ENCODE data around the gene ERG. TPM values are rescaled to one million over a fixed set of nuclear protein-coding genes. Genes with fewer than 3 reads are reported as not detected.

ERG gene
- total and polyA plus RNA-seq, 2 of the 13 experiments (the other 11 are each of a cell fraction or from before 2014, with no cell fraction given): not detected

DNA sequence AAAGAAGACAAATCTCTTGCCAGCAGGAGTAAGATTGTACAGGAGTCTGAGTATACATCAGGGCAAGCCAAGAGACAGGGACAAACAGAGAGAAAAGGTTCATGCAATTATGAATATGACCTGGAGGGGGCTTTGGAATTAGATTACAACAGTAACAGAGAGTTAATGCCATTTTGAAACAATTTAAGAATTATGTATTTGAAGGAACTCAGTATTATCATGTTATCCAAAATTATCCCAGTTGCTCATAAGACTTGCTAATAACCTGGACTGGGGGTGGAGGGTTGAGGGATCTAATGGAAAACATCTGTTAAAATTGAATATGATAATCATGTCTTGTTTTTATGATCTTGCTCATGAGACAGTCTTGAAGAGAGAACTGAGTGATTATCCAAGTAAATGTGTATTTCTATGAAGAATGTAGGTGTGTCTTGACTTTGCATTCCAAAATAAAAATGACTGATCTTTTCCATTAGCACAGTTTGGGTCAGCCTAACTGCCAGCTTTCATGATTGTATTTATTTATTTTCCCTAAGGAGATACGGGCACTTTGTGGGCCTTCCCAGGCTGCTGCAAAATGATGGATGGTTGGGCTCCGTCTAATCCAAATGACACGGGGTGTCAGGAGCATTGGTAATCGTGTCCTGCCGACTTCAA, 117.7 kb downstream of the ERG start:
- TF ChIP-seq RBM22 (optimal IDR thresholded peaks at IDR 0.05; ENCODE audit: low read length) (no peak), CBX2 (IDR thresholded peaks at IDR 0.05; ENCODE audit: low read depth, low read length) (no peak), CBX2 (CRISPR knock-in tag; IDR thresholded peaks at IDR 0.05; ENCODE audit: low read depth) (no peak)
- intact Hi-C loops (cut with micrococcal nuclease; ENCODE audit: unreplicated experiment): no loop called here
- Histone ChIP-seq H3K27ac (ENCODE audit: extremely low read length, insufficient read depth, low read length) (no peak overlapping the region), H3K27me3 (ENCODE audit: control insufficient read depth in 1 of 2, insufficient read depth in 2 of 2, low read length in 2 of 2) (peaks cover 0 to 26% of the 10 kb centered on the region in 2 experiments; a peak in 3 of 5 replicates), H3K4me3 (replicated peaks in 1 of 3; ENCODE audit: insufficient read depth in 1 of 3, low read depth in 2 of 3, low read length in 3 of 3) (no peak overlapping the region), H3K9me3 (ENCODE audit: low read length) (no peaks in the 10 kb centered on the region), H3K4me2 (ENCODE audit: low read depth, low read length) (no peak overlapping the region), H3K9ac (ENCODE audit: insufficient read depth, low read depth, low read length) (no peak overlapping the region), H3K36me3 (replicated peaks in 1 of 2; ENCODE audit: control insufficient read depth in 1 of 2, insufficient read depth in 2 of 2, low read length in 2 of 2) (no peaks in the 10 kb centered on the region), H3K79me2 (ENCODE audit: insufficient read depth, low read length) (no peaks in the 10 kb centered on the region), H3K4me1 (ENCODE audit: insufficient read depth, low read length) (no peaks in the 10 kb centered on the region), H2AFZ (ENCODE audit: low read length) (no peak overlapping the region), H4K20me1 (ENCODE audit: insufficient read depth, low read length) (no peaks in the 10 kb centered on the region)
- no TSS peak for BruUV-seq (replicated peaks)
- FAIRE-seq (no peak), DNase-seq (ENCODE audit: low spot score) (no peak), ATAC-seq (peak; percentile 50; the same call in 1 of the 3 replicates)
- CTCF ChIA-PET (ENCODE audit: low intra/inter-chr PET ratio, low total read pairs): no interaction called here
- POLR2A ChIA-PET: no interaction called here
- in situ Hi-C loops (cut with HindIII; ENCODE audit: extremely low pct_ligation_motif_present, low pct_unique_long_range_greater_than_20kb): no loop called here
- WGBS (ENCODE audit: low lambda C conversion rate): 4% methylated on average over 5 of the region's 5 CpGs

DNA sequence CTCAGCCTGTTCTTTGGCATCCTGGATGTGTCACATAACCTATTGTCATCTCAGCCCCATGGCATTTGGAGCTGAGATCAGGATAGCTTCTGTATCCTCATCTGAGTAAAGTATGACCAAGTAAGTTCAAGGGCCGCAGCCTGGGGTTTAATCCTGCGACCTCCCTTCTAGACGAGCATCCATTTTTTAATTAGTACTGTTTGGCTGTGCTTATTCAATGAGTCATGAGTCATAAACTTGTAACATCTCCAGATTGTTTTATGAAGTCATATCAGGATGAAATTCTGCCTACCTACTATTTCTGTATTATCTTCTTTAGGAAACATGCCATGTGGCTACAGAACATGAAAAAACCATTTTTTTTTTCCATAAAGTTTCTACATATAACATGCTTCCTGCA, 119.1 kb downstream of the ERG start:
- H3K4me2 ChIP-seq (ENCODE audit: low read depth, low read length): no peak overlapping the region
- in situ Hi-C loops (cut with HindIII; ENCODE audit: extremely low pct_ligation_motif_present, low pct_unique_long_range_greater_than_20kb): no loop called here
- H3K27ac ChIP-seq (ENCODE audit: extremely low read length, insufficient read depth, low read length): no peak overlapping the region
- H2AFZ ChIP-seq (ENCODE audit: low read length): no peak overlapping the region
- ChIA-PET CTCF (ENCODE audit: low intra/inter-chr PET ratio, low total read pairs) (no interaction called here), POLR2A (no interaction called here)
- no peaks in the 10 kb centered on the region for H3K9me3 ChIP-seq (ENCODE audit: low read length)
- H3K79me2 ChIP-seq (ENCODE audit: insufficient read depth, low read length): no peaks in the 10 kb centered on the region
- no peak overlapping the region for H3K4me3 ChIP-seq (replicated peaks in 1 of 3; ENCODE audit: insufficient read depth in 1 of 3, low read depth in 2 of 3, low read length in 3 of 3)
- H3K9ac ChIP-seq (ENCODE audit: insufficient read depth, low read depth, low read length): no peak overlapping the region
- DNase-seq (ENCODE audit: low spot score) (no peak), ATAC-seq (no peak), FAIRE-seq (no peak)
- no peaks in the 10 kb centered on the region for H4K20me1 ChIP-seq (ENCODE audit: insufficient read depth, low read length)
- no peak for TF ChIP-seq GTF2F1 (IDR thresholded peaks at IDR 0.05; ENCODE audit: low read length)
- TF ChIP-seq THYN1 (CRISPR knock-in tag; IDR thresholded peaks at IDR 0.05; ENCODE audit: borderline replicate concordance, low read depth): no peak
- TF ChIP-seq, protein P1, sequence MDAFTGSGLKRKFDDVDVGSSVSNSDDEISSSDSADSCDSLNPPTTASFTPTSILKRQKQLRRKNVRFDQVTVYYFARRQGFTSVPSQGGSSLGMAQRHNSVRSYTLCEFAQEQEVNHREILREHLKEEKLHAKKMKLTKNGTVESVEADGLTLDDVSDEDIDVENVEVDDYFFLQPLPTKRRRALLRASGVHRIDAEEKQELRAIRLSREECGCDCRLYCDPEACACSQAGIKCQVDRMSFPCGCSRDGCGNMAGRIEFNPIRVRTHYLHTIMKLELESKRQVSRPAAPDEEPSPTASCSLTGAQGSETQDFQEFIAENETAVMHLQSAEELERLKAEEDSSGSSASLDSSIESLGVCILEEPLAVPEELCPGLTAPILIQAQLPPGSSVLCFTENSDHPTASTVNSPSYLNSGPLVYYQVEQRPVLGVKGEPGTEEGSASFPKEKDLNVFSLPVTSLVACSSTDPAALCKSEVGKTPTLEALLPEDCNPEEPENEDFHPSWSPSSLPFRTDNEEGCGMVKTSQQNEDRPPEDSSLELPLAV (CRISPR knock-in tag; conservative IDR thresholded peaks at IDR 0.05; ENCODE audit: low read depth): no peak
- TF ChIP-seq ONECUT2 (CRISPR knock-in tag; IDR thresholded peaks at IDR 0.05): no peak
- no peak for TF ChIP-seq ZNF589 (CRISPR knock-in tag; conservative IDR thresholded peaks at IDR 0.05)
- no peak for TF ChIP-seq RELA (CRISPR knock-in tag; IDR thresholded peaks at IDR 0.05)
- no peak for TF ChIP-seq ZNF34 (CRISPR knock-in tag; IDR thresholded peaks at IDR 0.05; ENCODE audit: borderline replicate concordance)
- TF ChIP-seq SKI (IDR thresholded peaks at IDR 0.05; ENCODE audit: partially characterized antibody): no peak
- TF ChIP-seq ZNF562 (CRISPR knock-in tag; IDR thresholded peaks at IDR 0.05; ENCODE audit: borderline replicate concordance): no peak
- TF ChIP-seq, protein P2, sequence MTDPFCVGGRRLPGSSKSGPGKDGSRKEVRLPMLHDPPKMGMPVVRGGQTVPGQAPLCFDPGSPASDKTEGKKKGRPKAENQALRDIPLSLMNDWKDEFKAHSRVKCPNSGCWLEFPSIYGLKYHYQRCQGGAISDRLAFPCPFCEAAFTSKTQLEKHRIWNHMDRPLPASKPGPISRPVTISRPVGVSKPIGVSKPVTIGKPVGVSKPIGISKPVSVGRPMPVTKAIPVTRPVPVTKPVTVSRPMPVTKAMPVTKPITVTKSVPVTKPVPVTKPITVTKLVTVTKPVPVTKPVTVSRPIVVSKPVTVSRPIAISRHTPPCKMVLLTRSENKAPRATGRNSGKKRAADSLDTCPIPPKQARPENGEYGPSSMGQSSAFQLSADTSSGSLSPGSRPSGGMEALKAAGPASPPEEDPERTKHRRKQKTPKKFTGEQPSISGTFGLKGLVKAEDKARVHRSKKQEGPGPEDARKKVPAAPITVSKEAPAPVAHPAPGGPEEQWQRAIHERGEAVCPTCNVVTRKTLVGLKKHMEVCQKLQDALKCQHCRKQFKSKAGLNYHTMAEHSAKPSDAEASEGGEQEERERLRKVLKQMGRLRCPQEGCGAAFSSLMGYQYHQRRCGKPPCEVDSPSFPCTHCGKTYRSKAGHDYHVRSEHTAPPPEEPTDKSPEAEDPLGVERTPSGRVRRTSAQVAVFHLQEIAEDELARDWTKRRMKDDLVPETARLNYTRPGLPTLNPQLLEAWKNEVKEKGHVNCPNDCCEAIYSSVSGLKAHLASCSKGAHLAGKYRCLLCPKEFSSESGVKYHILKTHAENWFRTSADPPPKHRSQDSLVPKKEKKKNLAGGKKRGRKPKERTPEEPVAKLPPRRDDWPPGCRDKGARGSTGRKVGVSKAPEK (CRISPR knock-in tag; IDR thresholded peaks at IDR 0.05; ENCODE audit: borderline replicate concordance): no peak
- TF ChIP-seq ZNF678 (CRISPR knock-in tag; IDR thresholded peaks at IDR 0.05): no peak
- no peak for TF ChIP-seq KDM3A (CRISPR knock-in tag; IDR thresholded peaks at IDR 0.05; ENCODE audit: low read depth)
- no peak for TF ChIP-seq ZNF10 (CRISPR knock-in tag; IDR thresholded peaks at IDR 0.05; ENCODE audit: borderline replicate concordance, low read depth)
- H3K36me3 ChIP-seq (replicated peaks in 1 of 2; ENCODE audit: control insufficient read depth in 1 of 2, insufficient read depth in 2 of 2, low read length in 2 of 2): no peaks in the 10 kb centered on the region
- intact Hi-C loops (cut with micrococcal nuclease; ENCODE audit: unreplicated experiment): no loop called here
- WGBS (ENCODE audit: low lambda C conversion rate): 31% methylated on average over 3 of the region's 3 CpGs
- peaks cover 0 to 20% of the 10 kb centered on the region in 2 experiments; a peak in 3 of 5 replicates for H3K27me3 ChIP-seq (ENCODE audit: control insufficient read depth in 1 of 2, insufficient read depth in 2 of 2, low read length in 2 of 2)
- no peaks in the 10 kb centered on the region for H3K4me1 ChIP-seq (ENCODE audit: insufficient read depth, low read length)
- no TSS peak for BruUV-seq (replicated peaks)

Measured in HepG2 (cell line).